Right kidney (tissue), 9 donors: Measurements from ENCODE around the gene CORO6.
"Not testable (repeated sequence)": the region's sequence is repeated elsewhere in the genome, so short reads cannot be mapped to it uniquely, and the experiment has no call there.

Source experiments
- DNase-seq: peaks from one replicate; pipeline ENCODE4 v3.0.0-alpha.2; 2016
- long read RNA-seq, 8 donors: transcript quantifications; one replicate each; lab custom pipeline, GENCODE V29; 2026

CORO6 gene
- long read RNA-seq, donor 1, partial matches to known transcripts = 0 of 2 reads
- long read RNA-seq, donor 1, other reads (novel, unspliced or antisense) = 0 of 2 reads
- long read RNA-seq, donor 2 = 0 reads
- long read RNA-seq, donor 3 = 0 reads
- long read RNA-seq, donor 4, partial matches to known transcripts = 0 of 1 reads
- long read RNA-seq, donor 4, other reads (novel, unspliced or antisense) = 0 of 1 reads
- long read RNA-seq, donor 5 = 0 reads
- long read RNA-seq, donor 6 = 0 reads
- long read RNA-seq, donor 7 = 0 reads
- long read RNA-seq, donor 8, partial matches to known transcripts = 0 of 1 reads
- long read RNA-seq, donor 8, other reads (novel, unspliced or antisense) = 0 of 1 reads

- peak; percentile 84 for DNase-seq
These were observed at the start of gene CORO6 for GRCh38 chr17:29622337-29623282. Gene CORO6, minus strand, starts transcription at chr17:29622912. Its CDS starts 1,491 bp downstream, at chr17:29621421.

- no peak for DNase-seq
These were observed 48.9 kb upstream of the CORO6 start for GRCh38 chr17:29671661-29672060.

- no peak for DNase-seq
These were observed 46.6 kb upstream of the CORO6 start for GRCh38 chr17:29669266-29669665.

- no peak for DNase-seq
These were observed 45.3 kb upstream of the CORO6 start for GRCh38 chr17:29667969-29668368.

- no peak for DNase-seq
These were observed 42.7 kb upstream of the CORO6 start for GRCh38 chr17:29665481-29665810.

GRCh38 chr17:29664743-29665480 lies 42.2 kb upstream of the CORO6 start:
- no peak for DNase-seq

- no peak for DNase-seq
These were observed 40.4 kb upstream of the CORO6 start for GRCh38 chr17:29663155-29663554.

GRCh38 chr17:29661213-29661612 lies 38.5 kb upstream of the CORO6 start:
- no peak for DNase-seq

- DNase-seq = no peak
These were observed 36.4 kb upstream of the CORO6 start for GRCh38 chr17:29659155-29659554.

- DNase-seq = no peak
These were observed 32.6 kb upstream of the CORO6 start for GRCh38 chr17:29655323-29655722.

- DNase-seq = no peak
These were observed 31.4 kb upstream of the CORO6 start for GRCh38 chr17:29653995-29654714.

- no peak for DNase-seq
These were observed 30.3 kb upstream of the CORO6 start for GRCh38 chr17:29652976-29653375.

- not testable (repeated sequence) for DNase-seq
These were observed 29.2 kb upstream of the CORO6 start for GRCh38 chr17:29651913-29652312.

- DNase-seq = no peak
These were observed 27.7 kb upstream of the CORO6 start for GRCh38 chr17:29650396-29650795.

GRCh38 chr17:29649359-29649758 lies 26.6 kb upstream of the CORO6 start:
- no peak for DNase-seq

- DNase-seq = no peak
These were observed 25.3 kb upstream of the CORO6 start for GRCh38 chr17:29648005-29648404.

GRCh38 chr17:29645515-29646051 lies 22.9 kb upstream of the CORO6 start:
- no peak for DNase-seq

GRCh38 chr17:29643817-29644160 lies 21.1 kb upstream of the CORO6 start:
- DNase-seq = no peak

GRCh38 chr17:29642171-29642611 lies 19.5 kb upstream of the CORO6 start:
- DNase-seq = peak; percentile 52

GRCh38 chr17:29640981-29641642 lies 18.4 kb upstream of the CORO6 start:
- no peak for DNase-seq

GRCh38 chr17:29640413-29640812 lies 17.7 kb upstream of the CORO6 start:
- DNase-seq = no peak
